ENCODE results near the gene IL1R1. TPM values are rescaled to one million over a fixed set of nuclear protein-coding genes. Genes with fewer than 3 reads are reported as not detected.
A peak's percentile ranks its signal among the peaks of the same experiment; 100 is the strongest.

Gene IL1R1
- polyA plus RNA-seq, 1 donor, result 21.6 TPM

DNA sequence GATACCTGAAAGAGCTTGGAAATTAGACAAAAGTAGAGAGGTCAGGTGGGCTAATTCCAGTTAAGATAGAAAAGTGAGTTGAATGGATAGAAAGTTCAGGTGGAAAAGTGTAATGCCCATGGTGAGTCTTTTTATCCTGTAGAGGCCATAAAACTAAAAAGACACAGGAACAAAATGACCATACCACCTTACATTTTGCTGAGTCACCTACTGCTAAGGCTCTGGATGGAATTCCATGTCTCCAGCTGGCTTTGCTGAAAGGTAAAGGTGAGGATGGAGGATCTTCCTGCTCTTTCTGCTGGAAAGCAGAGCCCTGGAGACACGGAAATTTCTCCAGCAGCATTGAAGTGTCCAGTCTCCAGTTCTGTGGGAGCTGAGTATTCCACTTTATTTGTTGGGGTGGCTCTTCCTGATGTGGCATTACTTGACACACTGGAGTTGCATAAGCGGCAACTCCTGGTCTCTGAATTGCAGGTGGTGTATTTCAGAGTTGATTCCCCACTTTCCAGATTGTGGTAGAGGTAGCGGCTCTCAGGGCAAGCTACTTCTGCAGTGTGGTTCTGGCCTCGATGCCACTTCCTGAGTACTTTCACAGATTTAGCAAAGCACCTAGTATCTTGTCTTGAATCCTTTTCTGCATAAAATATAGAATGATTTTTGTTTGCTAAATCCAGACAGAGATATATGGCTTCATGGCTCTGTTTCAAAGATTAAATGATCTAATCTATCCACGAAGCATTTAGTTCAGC lies 55.0 kb downstream of the IL1R1 start:
- H3K27ac ChIP-seq (ENCODE audit: low read length), result no peak overlapping the region
- DNase-seq, result no peak
- no peaks in the 10 kb centered on the region for H3K27me3 ChIP-seq (ENCODE audit: control insufficient read depth, insufficient read depth, low read length)
- WGBS (ENCODE audit: insufficient coverage, low lambda C conversion rate), result 79% methylated on average over 2 of the region's 5 CpGs
- no peaks in the 10 kb centered on the region for H3K4me1 ChIP-seq (ENCODE audit: control insufficient read depth, insufficient read depth, low read length)
- no peaks in the 10 kb centered on the region for H3K9me3 ChIP-seq (ENCODE audit: control insufficient read depth, low read depth, low read length)
- no peaks in the 10 kb centered on the region for H3K36me3 ChIP-seq (ENCODE audit: control insufficient read depth, insufficient read depth, low read length)
- H3K4me3 ChIP-seq (ENCODE audit: low read length), result no peak overlapping the region

GRCh38 chr2:102200539-102200938 lies 58.0 kb downstream of the IL1R1 start:
- no CpG with 5 or more reads among the region's 1 CpG for WGBS (ENCODE audit: insufficient coverage, low lambda C conversion rate)
- H3K36me3 ChIP-seq (ENCODE audit: control insufficient read depth, insufficient read depth, low read length), result no peaks in the 10 kb centered on the region
- no peak for DNase-seq

DNA sequence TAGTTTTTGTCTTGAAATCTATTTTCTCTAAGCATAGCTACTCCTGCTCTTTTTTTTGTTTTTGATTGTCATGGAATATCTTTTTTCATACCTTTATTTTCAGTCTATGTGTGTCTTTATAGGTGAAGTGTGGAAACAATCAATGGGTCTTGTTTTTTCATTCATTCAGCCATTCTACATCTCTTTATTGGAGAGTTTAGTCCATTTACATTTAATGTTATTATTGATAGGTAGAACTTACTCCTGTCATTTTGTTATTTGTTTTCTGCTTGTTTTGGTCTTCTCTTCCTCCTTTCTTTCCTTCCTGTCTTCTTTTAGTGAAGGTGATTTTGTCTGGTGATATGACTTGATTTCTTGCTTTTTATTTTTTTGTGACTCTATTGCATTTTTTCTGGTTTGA lies 62.1 kb downstream of the IL1R1 start:
- H3K4me3 ChIP-seq (ENCODE audit: low read length), result no peak overlapping the region
- no peaks in the 10 kb centered on the region for H3K36me3 ChIP-seq (ENCODE audit: control insufficient read depth, insufficient read depth, low read length)
- no peaks in the 10 kb centered on the region for H3K9me3 ChIP-seq (ENCODE audit: control insufficient read depth, low read depth, low read length)
- no peak for DNase-seq
- no peak overlapping the region for H3K27ac ChIP-seq (ENCODE audit: low read length)
- no peaks in the 10 kb centered on the region for H3K27me3 ChIP-seq (ENCODE audit: control insufficient read depth, insufficient read depth, low read length)
- no peaks in the 10 kb centered on the region for H3K4me1 ChIP-seq (ENCODE audit: control insufficient read depth, insufficient read depth, low read length)

More at GRCh38 chr2:102200539-102200938, 58.0 kb downstream of the IL1R1 start:
- no peak overlapping the region for H3K4me3 ChIP-seq (ENCODE audit: low read length)
- H3K27me3 ChIP-seq (ENCODE audit: control insufficient read depth, insufficient read depth, low read length), result no peaks in the 10 kb centered on the region
- no peaks in the 10 kb centered on the region for H3K9me3 ChIP-seq (ENCODE audit: control insufficient read depth, low read depth, low read length)
- no peak overlapping the region for H3K27ac ChIP-seq (ENCODE audit: low read length)
- H3K4me1 ChIP-seq (ENCODE audit: control insufficient read depth, insufficient read depth, low read length), result no peaks in the 10 kb centered on the region

- H3K4me1 ChIP-seq (ENCODE audit: control insufficient read depth, insufficient read depth, low read length), result no peaks in the 10 kb centered on the region
- whole genome bisulfite sequencing (ENCODE audit: insufficient coverage, low lambda C conversion rate), result no CpG with 5 or more reads among the region's 5 CpGs
- DNase-seq, result no peak
- H3K27me3 ChIP-seq (ENCODE audit: control insufficient read depth, insufficient read depth, low read length), result no peaks in the 10 kb centered on the region
- H3K27ac ChIP-seq (ENCODE audit: low read length), result no peak overlapping the region
- no peaks in the 10 kb centered on the region for H3K36me3 ChIP-seq (ENCODE audit: control insufficient read depth, insufficient read depth, low read length)
- H3K4me3 ChIP-seq (ENCODE audit: low read length), result no peak overlapping the region
- no peaks in the 10 kb centered on the region for H3K9me3 ChIP-seq (ENCODE audit: control insufficient read depth, low read depth, low read length)
Measured at GRCh38 chr2:102206666-102207341, 64.3 kb downstream of the IL1R1 start.

- no peak for DNase-seq
- no peaks in the 10 kb centered on the region for H3K36me3 ChIP-seq (ENCODE audit: control insufficient read depth, insufficient read depth, low read length)
- H3K27me3 ChIP-seq (ENCODE audit: control insufficient read depth, insufficient read depth, low read length), result no peaks in the 10 kb centered on the region
- no peaks in the 10 kb centered on the region for H3K9me3 ChIP-seq (ENCODE audit: control insufficient read depth, low read depth, low read length)
- H3K27ac ChIP-seq (ENCODE audit: low read length), result no peak overlapping the region
- H3K4me3 ChIP-seq (ENCODE audit: low read length), result no peak overlapping the region
- no peaks in the 10 kb centered on the region for H3K4me1 ChIP-seq (ENCODE audit: control insufficient read depth, insufficient read depth, low read length)
Measured at GRCh38 chr2:102208774-102209173, 66.2 kb downstream of the IL1R1 start.

DNA sequence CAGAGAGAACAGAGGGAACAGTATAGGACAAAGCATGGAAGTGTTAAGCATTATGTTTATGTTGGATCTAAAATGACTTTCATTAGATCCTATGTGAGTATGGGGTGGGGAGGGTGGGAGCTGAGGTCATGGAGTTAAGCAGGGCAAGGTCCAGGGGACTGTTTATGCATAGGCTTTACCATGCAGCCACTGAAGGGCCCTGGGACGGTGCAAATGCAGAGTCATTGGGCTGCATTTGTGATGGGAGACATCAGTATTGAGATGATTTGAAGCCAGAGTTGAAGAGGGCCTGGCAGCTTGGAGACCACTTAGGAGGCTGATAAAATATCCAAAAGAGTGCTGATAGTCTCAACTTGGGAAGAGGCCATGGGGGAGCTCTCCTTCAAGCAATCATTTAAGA lies 66.9 kb downstream of the IL1R1 start:
- no peak for DNase-seq
- no peaks in the 10 kb centered on the region for H3K36me3 ChIP-seq (ENCODE audit: control insufficient read depth, insufficient read depth, low read length)
- H3K27ac ChIP-seq (ENCODE audit: low read length), result no peak overlapping the region
- WGBS (ENCODE audit: insufficient coverage, low lambda C conversion rate), result no CpG with 5 or more reads among the region's 1 CpG
- H3K4me3 ChIP-seq (ENCODE audit: low read length), result no peak overlapping the region
- no peaks in the 10 kb centered on the region for H3K9me3 ChIP-seq (ENCODE audit: control insufficient read depth, low read depth, low read length)
- H3K4me1 ChIP-seq (ENCODE audit: control insufficient read depth, insufficient read depth, low read length), result no peaks in the 10 kb centered on the region
- H3K27me3 ChIP-seq (ENCODE audit: control insufficient read depth, insufficient read depth, low read length), result no peaks in the 10 kb centered on the region

- H3K27ac ChIP-seq (ENCODE audit: low read length), result no peak overlapping the region
- no peak for DNase-seq
- H3K36me3 ChIP-seq (ENCODE audit: control insufficient read depth, insufficient read depth, low read length), result no peaks in the 10 kb centered on the region
- H3K4me3 ChIP-seq (ENCODE audit: low read length), result no peak overlapping the region
- H3K27me3 ChIP-seq (ENCODE audit: control insufficient read depth, insufficient read depth, low read length), result peaks cover 3% of the 10 kb centered on the region
- no peaks in the 10 kb centered on the region for H3K4me1 ChIP-seq (ENCODE audit: control insufficient read depth, insufficient read depth, low read length)
- peaks cover 22% of the 10 kb centered on the region for H3K9me3 ChIP-seq (ENCODE audit: control insufficient read depth, low read depth, low read length)
Measured at GRCh38 chr2:102217032-102217431, 74.5 kb downstream of the IL1R1 start.

- Histone ChIP-seq H3K27me3 (ENCODE audit: control insufficient read depth, insufficient read depth, low read length) (peaks cover 3% of the 10 kb centered on the region), H3K4me3 (ENCODE audit: low read length) (no peak overlapping the region), H3K4me1 (ENCODE audit: control insufficient read depth, insufficient read depth, low read length) (peaks cover 3% of the 10 kb centered on the region), H3K27ac (ENCODE audit: low read length) (no peak overlapping the region), H3K9me3 (ENCODE audit: control insufficient read depth, low read depth, low read length) (no peaks in the 10 kb centered on the region), H3K36me3 (ENCODE audit: control insufficient read depth, insufficient read depth, low read length) (no peaks in the 10 kb centered on the region)
- no CpG with 5 or more reads among the region's 8 CpGs for WGBS (ENCODE audit: insufficient coverage, low lambda C conversion rate)
- DNase-seq, result no peak
Measured at GRCh38 chr2:102224824-102225739, 82.5 kb downstream of the IL1R1 start.

- no peak for DNase-seq
- whole genome bisulfite sequencing (ENCODE audit: insufficient coverage, low lambda C conversion rate), result no CpG with 5 or more reads among the region's 6 CpGs
- Histone ChIP-seq H3K9me3 (ENCODE audit: control insufficient read depth, low read depth, low read length) (no peaks in the 10 kb centered on the region), H3K4me3 (ENCODE audit: low read length) (no peak overlapping the region), H3K36me3 (ENCODE audit: control insufficient read depth, insufficient read depth, low read length) (no peaks in the 10 kb centered on the region), H3K27me3 (ENCODE audit: control insufficient read depth, insufficient read depth, low read length) (peaks cover 3% of the 10 kb centered on the region), H3K4me1 (ENCODE audit: control insufficient read depth, insufficient read depth, low read length) (peaks cover 3% of the 10 kb centered on the region), H3K27ac (ENCODE audit: low read length) (no peak overlapping the region)
Measured at GRCh38 chr2:102226171-102226570, 83.6 kb downstream of the IL1R1 start.

GRCh38 chr2:102226612-102227391 lies 84.3 kb downstream of the IL1R1 start:
- Histone ChIP-seq H3K27ac (ENCODE audit: low read length) (peak overlapping the region; percentile 64), H3K9me3 (ENCODE audit: control insufficient read depth, low read depth, low read length) (no peaks in the 10 kb centered on the region), H3K27me3 (ENCODE audit: control insufficient read depth, insufficient read depth, low read length) (no peaks in the 10 kb centered on the region), H3K36me3 (ENCODE audit: control insufficient read depth, insufficient read depth, low read length) (no peaks in the 10 kb centered on the region), H3K4me3 (ENCODE audit: low read length) (no peak overlapping the region), H3K4me1 (ENCODE audit: control insufficient read depth, insufficient read depth, low read length) (peaks cover 3% of the 10 kb centered on the region)
- WGBS (ENCODE audit: insufficient coverage, low lambda C conversion rate), result 91% methylated on average over 2 of the region's 7 CpGs
- no peak for DNase-seq
